RCC 7860 (cell line): ENCODE results near the gene SRGAP2C.
"Not testable (repeated sequence)": the region's sequence is repeated elsewhere in the genome, so short reads cannot be mapped to it uniquely, and the experiment has no call there.

Experiments used
- DNase-seq: peaks from one replicate; pipeline ENCODE4 v3.0.0-alpha.2; 2015; ENCODE audit warnings: low spot score
- FAIRE-seq: peaks from 2 replicates; lab custom pipeline; 2012; peaks lifted over from hg19 to GRCh38; lab: Jason Lieb, UNC

The SRGAP2C gene

DNA sequence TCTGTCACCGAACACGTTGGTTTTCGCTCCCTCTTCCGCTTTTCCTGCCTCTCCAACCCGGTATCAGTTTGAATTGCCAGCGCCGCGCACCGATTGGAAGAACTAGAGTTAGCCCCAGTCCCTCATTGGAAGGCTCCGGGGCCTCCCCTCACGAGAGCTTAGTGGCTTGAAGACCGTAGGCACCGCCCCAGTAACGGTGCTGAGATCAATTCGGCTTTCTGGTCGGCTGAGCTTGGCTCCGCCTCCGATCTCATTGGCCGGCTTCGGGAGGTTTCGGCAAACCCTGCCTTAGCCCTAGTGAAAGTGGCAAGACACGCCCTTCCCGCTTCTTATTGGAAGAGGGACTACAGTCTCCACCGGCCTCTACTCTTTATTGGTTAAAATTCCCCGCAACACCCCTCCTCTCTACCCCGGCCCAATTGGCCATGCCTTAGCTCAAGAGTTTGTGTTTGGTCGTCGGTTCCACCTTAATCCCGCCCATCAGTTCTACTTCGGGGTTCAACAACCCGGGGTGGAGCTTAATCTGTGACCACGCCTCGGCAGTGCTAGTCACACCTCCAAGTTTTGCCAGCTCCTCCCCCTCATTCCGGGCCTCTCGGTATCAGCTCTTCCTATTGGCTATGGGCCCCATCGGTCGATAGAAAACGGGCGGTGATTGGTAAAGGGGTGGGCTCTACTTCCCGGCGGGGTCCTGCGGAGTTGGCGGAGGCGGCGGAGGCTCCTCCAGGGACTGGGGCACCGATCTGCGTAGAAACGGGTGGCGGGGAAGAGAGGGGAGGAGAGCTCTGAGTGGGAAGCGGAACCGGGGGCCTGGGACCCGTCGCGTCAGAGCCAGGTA is at the start of gene SRGAP2C, which contains the start of gene FAM72B:
TSS of gene SRGAP2C (plus strand) at position 686 of the 838 bp plus-strand sequence. CDS start 2,472 bp downstream, outside the sequence.
TSS of gene FAM72B (minus strand) at position 51 of the 838 bp plus-strand sequence. CDS start 851 bp downstream, outside the sequence.
- FAIRE-seq = peak; percentile 95
- DNase-seq = peak; percentile 98

DNA sequence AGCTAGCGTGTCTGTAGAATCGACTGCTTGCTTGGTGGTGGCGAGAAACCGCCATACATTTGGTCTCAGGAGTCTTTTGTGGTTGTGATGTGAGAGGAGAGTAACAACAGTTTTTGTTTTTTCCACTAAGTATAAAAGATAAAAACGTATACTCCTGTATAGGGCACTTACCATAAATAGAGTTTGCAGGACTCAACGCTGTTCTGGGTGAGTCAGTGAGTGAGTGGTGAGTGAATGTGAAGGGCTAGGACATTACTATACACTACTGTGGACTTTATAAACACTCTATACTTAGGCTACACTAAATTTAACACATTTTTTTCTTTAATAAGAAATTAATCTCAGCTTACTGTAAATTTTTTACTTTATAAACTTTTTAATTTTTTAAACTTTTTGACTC is 44.4 kb upstream of the SRGAP2C start:
- FAIRE-seq, DNase-seq: not testable (repeated sequence)

DNA sequence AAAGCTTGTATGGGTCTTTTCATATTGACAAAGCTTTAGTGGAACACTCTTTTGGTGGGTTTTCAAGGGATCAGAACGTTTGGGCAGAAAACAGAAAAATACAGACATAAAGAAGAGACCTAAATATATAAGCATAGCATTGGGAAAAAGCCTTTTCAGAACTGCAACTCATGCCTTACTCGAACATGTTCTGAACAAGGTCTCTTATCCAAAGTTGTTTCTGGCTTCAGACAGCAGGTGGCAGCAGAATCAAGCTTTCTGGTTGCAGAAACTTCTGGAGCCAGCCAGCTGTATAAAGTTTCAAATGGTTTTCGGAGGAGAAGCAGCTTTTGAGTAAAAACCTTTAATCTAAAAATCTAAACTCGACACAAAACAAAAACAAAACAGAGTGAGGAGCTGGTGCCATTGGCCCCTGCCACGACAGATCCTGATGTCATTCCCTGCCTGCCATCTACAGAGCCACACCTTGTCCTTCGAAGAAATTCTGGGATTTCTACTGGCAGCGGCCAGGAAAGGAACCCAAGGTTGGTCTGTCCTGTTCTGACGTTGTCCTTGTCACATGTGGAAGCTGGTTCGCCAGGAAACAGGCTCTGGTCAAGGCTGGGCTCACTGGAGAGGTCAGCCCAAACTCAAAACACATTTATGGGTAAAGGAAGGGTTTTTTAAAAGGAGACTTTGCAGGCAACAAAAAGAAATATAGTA is 36.1 kb upstream of the SRGAP2C start:
- FAIRE-seq = peak; percentile 68
- not testable (repeated sequence) for DNase-seq

DNA sequence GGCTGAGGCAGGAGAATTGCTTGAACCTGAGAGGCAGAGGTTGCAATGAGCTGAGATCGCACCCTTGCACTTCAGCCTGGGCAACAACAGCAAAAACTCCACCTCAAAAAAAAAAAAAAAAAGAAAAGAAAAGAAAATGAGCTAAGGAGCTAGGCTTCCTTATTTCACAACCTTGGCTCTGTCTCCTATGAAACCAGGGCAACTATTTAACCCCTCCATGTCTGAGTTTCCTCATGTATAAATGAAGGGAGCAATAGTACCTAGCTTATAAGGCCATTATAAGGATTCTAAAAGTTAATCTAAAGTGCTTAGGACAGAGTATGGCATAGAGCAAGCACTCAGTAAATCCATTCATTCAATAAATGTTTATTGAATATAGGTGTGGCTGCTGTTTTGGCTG is 33.5 kb upstream of the SRGAP2C start:
- not testable (repeated sequence) for FAIRE-seq, DNase-seq

DNA sequence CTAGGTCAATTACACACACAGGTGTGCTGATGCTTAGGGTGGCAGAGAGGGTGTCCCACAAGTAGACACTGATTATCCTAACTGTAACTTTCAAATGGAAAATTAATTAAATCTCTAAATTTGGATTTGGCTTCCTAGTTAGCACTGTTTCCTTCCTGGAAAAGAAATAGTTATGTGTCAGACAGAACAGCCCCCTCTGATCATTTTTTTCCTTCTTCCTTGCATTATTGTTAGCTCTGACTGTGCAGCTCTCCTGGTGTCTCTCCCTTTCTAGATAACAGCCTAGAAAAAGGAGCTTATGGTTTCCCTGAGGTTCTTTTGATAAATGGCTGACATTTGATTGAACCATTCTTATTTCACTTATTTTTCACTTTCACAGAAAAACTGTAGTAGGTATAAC is 32.0 kb upstream of the SRGAP2C start:
- FAIRE-seq, DNase-seq: not testable (repeated sequence)

DNA sequence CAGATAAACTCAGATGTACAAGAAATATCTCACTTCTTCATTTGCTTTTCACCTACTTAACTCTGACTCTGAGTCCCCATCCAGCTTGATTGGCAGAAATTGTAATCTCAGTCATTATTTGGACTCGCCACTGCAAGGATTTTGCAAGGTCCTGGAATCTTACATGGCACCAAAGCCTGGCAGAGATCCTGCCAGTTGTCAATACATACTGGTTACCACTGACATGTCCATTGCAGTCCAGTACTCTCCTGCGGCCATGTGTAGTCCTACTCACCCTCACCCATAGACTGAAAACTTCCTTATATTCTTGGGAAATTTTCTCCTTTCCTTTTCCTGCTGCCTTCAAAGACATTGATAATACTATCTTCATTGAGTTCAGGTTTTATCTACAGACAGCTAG is 30.0 kb upstream of the SRGAP2C start:
- FAIRE-seq, DNase-seq: not testable (repeated sequence)

DNA sequence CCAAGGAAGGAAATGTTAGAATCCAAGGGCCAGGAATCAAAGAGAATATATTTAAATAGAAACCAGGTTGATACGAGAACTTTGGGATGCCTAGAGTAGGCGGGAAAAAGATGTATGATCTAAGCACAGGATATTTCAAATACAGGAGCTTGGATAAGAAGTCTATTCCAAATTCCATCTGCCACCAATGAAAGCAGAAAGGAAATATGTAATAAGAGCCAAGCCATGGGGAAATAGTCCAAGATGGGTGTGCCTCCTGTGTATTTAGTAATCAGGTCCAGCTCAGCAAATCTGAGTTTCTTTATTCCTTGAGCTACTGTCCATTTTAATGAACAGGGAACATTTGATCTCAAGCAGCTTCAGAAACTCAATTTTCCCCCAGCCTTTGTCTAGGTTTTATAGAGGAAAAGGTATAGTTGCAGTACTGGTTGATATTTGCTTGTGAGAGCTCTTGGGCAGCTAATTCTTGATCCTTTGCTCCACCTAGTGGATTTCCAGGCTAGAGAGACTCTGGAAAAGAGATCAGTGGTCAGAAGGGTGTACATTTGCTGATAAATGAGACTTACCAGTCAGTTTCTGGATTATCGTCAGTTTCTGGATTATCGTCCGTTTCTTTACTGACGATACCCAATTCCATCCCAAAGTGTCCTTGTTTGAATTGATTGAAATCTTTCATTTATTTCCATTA is 29.0 kb upstream of the SRGAP2C start:
- not testable (repeated sequence) for FAIRE-seq, DNase-seq

DNA sequence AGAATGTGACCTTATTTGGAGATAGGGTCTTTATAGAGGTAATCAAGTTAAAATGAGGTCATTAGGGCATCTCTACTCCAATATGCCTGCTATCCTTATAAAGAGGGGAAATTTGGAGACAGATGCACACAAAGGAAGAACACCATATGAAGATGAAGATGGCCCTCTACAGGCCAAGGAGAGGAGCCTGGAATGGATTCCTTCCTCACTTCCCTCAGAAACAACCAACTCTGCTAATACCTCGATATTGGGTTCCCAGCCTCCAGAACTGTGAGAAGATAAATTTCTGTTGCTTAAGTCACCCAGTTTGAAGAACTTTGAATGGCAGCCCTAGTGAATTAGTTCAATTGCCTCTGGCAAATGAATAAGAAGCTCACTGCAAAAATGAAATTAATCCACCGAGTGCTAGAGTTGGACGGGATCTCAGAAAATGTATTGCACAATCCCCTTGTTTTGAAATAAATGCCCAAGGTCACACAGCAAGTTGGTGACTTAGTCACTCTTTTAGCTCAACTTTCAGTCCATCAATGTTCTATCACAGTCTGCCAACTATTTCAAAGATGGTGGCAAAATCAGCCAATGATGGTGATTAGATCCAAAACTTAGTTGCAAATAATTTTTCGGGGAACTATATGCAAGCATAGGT is 27.7 kb upstream of the SRGAP2C start:
- not testable (repeated sequence) for FAIRE-seq, DNase-seq

DNA sequence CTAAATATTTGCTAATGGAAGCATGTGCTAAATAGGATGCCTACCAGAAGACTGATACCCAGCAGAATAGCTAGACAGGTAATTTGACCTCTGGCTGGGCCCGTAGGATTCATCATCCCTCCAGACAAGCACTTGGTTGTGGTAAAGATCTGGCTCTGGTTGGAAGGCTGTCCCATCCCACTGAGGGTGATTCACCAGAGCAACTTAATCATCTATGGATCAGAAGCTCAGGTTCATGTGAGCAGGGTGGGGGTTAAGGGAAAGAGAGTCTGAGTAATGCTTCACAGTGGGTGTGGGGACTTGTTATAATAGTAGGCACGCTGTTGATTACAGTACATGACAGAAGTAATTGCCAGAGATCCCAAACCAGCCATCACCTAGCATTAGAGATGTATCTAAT is 27.2 kb upstream of the SRGAP2C start:
- not testable (repeated sequence) for DNase-seq
- peak; percentile 99 for FAIRE-seq

DNA sequence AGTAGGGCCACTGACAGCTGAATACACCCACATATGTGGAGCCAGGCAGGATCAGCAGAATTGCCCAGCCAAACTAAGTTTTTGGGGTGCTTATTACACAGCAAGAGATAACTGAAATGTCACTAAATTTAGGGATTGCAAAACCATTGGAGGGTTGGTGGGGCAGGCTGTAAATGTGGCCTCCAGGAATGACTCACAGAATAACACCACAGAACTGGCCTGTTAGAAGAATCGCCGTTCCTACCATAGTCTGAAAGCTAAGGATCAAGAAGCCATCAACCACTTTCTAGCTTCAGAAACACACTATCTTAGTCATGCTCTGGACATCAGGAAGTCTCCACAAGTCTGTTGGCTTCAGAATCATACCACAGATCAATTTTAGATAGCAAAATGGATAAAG is 24.7 kb upstream of the SRGAP2C start:
- DNase-seq = not testable (repeated sequence)
- FAIRE-seq = peak; percentile 74

DNA sequence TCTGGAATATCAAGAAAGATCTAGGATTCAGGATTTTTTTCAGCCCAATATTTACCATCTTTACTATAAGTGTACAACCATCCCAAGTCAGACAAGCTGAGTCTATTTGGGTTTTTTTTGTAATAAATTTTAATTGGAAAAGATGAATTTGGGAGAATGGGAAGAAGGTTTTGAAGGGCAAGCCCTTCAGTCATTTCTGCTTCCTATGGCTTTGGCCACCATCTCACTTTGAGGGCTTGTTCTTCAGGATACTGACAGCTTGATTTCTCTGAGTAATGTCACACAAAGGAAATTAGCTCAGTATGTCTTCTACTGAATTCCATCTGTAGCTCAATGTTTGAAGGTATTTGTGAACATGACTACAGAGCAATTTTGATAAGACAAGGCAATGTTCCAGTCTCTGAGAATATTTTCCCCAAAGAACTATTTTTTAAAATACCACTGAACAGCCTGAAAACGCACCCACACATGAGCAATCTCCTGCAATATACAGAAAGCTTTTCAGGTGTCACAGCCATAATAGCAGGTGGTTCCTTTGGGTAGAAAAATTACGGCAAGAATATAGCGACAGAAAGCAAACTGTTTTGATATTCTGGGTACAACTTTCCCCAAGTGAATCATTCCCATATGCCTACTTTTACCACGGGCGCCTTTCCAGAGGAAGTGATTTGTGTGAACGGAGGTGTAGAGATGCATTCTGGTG is 23.4 kb upstream of the SRGAP2C start:
- not testable (repeated sequence) for DNase-seq, FAIRE-seq

DNA sequence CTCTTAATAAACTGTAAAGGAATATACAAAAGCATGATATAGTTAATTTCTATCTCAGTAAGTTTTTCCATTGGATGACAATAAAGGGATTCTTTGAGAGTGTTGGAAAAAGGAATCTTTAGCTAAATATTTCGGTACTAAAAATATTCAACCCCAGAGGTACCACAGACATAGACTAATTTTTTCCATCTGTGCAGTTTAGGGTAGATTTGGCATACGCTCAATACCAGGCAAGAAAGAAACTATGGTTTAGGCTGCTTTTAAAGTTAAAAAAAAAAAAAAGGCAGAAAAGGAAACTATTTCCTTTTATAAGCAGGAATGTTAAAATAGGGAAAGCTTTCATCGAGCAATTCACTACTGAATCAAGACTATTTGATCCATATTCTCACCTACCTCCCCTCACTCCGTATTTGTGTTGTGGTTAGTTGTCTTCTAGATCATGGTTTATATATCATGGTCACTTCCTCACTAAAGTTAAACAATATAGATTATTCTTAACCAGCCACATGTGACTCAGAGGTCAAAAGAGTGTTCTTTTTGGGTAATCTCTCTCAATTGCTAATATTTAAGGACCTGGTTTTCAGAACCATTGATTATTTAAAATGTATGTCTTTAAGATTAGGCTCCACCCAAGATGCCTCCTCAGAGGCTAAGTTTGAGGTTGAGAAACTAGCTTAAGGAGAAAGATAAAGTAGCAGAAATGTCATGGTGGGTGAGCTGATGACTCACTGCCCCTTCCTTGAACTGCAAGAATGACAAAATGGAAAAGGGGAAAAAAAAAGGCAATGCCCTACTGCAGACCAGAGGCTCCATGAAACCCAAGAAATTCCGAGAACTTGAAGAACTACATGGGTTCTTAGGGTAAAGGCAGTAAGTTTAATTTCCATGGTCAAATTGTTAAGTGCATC is 20.7 kb upstream of the SRGAP2C start:
- FAIRE-seq (peak; percentile 96), DNase-seq (peak; percentile 56)

DNA sequence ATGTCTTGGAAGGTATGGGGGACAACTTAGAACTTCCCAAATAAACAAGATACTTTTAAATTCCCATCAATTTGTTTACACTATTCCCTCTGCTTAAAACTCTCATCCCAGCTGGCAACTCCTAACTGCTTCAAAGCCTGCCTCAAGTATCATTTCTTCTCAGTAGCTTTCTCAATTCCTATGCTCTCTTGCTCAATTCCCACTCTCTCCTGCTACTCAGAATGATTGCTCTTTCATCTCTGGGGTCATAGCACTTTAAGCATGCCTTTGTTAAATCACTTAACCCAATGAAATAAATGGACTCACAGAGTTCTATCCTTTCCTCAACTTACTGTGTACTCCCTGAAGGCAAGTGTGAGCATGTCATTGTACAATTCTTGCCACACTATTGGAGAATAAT is 19.5 kb upstream of the SRGAP2C start:
- DNase-seq, FAIRE-seq: not testable (repeated sequence)

DNA sequence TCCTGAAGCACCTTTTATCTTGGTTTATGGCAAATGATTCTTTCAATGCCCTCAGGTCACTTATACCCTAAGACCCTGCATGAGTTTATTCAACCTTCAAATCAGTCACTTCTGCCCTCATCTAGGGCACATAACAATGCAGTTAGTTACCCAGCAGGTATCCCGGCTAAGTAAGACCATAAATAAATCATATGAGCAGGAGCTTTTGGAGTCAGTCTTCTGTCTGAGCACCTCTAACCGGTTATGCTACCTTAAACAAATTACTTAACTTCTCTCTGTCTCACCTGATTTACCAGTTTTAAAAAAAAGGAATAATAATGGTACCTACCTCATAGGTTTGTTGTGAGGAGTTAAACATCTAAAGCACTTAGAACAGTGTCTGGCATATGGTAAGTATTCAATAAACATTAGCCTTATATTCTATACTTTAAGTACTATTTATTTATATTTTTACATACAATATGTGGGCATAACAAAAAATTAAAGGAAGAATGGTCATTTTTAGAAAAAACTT is 17.5 kb upstream of the SRGAP2C start:
- DNase-seq, FAIRE-seq: not testable (repeated sequence)

DNA sequence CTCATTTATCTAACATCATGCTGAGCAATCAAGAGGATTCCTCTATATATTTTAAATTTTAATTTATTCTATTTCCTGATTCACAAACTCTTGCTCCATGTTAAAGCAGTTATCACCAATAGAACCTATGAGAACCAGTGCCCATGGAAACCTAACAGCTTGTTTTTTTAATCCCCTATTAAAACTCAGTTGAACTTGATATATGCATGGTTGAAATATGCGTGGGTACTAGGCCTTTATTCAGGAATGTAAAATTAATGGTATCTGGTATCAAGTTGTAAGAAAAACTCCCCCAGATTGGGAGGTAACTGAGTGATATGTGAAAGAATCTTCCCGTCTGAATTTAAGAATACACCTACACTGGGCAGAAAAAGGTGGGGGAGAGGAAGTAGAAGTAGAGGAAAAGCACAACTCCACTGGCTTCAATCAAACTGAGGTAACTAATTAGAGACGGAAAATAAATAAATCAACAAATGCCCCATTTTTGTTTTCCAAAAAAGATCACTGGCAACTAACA is 16.6 kb upstream of the SRGAP2C start:
- not testable (repeated sequence) for FAIRE-seq

DNA sequence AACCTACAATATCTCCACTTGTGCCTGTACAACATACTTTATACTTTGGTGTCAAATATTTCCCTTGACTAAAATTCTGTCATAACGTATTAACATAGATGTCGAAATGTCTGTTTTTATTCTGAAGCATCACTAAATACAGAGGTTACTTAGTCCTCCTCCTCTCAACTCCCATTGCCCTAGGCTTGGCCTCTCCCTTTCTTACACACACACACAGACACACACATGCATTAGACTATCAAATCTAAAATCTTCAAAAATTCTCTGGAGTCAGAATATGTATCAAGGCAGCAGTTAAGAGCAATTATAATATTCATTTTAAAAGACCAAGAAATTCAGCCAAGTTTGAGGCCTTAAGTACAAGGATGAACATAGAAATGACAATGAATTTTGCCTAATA is 8.1 kb upstream of the SRGAP2C start:
- not testable (repeated sequence) for DNase-seq, FAIRE-seq

More for the DNA sequence above, 16.6 kb upstream of the SRGAP2C start:
- DNase-seq = not testable (repeated sequence)

DNA sequence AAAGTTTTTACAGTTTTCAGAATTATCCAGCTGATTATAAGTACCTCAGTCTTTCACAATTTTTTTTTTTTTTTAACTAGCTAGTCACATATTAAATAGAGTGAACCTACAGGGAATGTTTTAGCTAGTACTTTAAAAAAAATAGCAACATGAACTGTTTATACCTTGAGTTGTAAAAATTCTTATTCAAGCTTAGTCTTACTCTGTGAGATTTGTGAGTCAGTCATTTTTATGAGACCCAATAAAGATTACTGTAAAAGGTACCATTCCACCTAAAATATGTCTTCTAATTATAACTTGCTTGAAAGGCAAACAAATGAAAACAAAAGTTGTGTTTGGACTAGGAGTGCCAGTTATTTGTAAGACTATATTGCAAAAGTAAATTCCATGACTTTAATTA is 6.6 kb upstream of the SRGAP2C start:
- FAIRE-seq, DNase-seq: not testable (repeated sequence)

DNA sequence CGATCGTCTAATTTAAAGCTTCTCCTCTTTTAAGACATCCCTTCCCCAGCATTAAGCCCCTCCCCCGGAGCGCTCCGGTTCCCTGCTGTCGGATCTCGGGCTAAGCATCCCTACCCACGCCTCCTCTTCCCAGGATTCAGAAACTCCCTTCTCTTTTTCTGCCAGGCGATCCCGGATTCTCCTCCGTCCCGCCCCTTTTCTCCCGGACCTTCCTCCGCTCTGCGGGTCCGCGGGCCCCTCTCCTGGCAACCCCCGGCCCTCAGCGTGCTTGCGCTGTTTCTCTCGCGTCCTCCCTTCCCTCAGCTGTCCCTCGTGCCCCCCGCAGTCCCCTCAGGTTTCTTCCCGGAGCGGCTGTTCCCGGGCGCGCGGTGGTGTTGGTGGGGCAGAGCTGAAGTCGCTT is 908 bp upstream of the SRGAP2C start:
- FAIRE-seq, DNase-seq: not testable (repeated sequence)
